GM08714 (cell line): Measurements from ENCODE around the gene KCNAB1.
"Not testable (repeated sequence)": the region's sequence is repeated elsewhere in the genome, so short reads cannot be mapped to it uniquely, and the experiment has no call there.

Experiments
- H3K4me3 ChIP-seq: fragments of 200-500 bp; sonication (Bioruptor generic); 2 replicates; pipeline ENCODE4 v1.5.1; 2014; ENCODE audit warnings: mild to moderate bottlenecking, low read length, inconsistent platforms
- ZNF274 ChIP-seq: IDR thresholded peaks from 2 replicates; pipeline ENCODE4 v1.6.1; 2012; ENCODE audit warnings: mild to moderate bottlenecking, low read depth, low read length

KCNAB1 gene

DNA sequence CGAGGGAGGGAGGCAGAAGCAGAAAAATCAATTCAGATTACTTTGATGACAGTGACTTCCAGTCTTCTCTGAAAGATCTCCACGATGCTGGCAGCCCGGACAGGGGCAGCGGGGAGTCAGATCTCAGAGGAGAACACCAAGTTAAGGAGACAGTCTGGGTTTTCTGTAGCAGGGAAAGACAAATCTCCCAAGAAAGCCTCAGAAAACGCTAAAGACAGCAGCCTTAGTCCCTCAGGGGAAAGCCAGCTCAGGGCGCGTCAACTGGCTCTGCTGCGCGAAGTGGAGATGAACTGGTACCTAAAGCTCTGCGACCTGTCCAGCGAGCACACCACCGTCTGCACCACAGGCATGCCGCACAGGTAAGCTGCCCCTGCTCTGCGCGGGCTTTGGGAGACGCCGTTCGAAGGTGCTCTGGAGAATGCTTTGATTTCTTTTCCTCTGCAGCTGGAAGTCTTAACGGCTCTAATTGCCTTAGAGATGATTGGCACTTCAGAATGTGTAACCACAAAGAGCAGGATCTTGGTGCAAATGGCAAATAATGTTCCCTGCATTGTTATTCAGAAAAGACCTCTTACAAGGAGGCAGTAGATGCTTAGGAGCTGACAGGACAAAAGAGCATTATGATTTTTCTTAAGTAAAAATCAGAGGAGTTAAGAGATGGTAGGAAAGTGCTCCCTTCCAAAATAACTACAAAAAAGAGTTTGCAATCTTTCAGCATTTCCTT, at the start of gene KCNAB1:
Gene KCNAB1, plus strand, starts transcription at position 51 of the 724 bp plus-strand sequence.
- no peak within 1 kb of the TSS for H3K4me3 ChIP-seq
- TF ChIP-seq ZNF274 = no peak

- TF ChIP-seq ZNF274 = no peak
- H3K4me3 ChIP-seq = no peak overlapping the region
Measured at GRCh38 chr3:156071031-156071430, 49.3 kb upstream of the KCNAB1 start.

- H3K4me3 ChIP-seq = not testable (repeated sequence)
Measured at GRCh38 chr3:156072950-156073657, 47.3 kb upstream of the KCNAB1 start.

GRCh38 chr3:156090126-156090525, 30.3 kb upstream of the KCNAB1 start:
- no peak overlapping the region for H3K4me3 ChIP-seq
- TF ChIP-seq ZNF274 = no peak

GRCh38 chr3:156093964-156094363, 26.4 kb upstream of the KCNAB1 start:
- no peak overlapping the region for H3K4me3 ChIP-seq

GRCh38 chr3:156094391-156094790, 26.0 kb upstream of the KCNAB1 start:
- no peak for TF ChIP-seq ZNF274
- H3K4me3 ChIP-seq = no peak overlapping the region

More at GRCh38 chr3:156093964-156094363, 26.4 kb upstream of the KCNAB1 start:
- no peak for TF ChIP-seq ZNF274

DNA sequence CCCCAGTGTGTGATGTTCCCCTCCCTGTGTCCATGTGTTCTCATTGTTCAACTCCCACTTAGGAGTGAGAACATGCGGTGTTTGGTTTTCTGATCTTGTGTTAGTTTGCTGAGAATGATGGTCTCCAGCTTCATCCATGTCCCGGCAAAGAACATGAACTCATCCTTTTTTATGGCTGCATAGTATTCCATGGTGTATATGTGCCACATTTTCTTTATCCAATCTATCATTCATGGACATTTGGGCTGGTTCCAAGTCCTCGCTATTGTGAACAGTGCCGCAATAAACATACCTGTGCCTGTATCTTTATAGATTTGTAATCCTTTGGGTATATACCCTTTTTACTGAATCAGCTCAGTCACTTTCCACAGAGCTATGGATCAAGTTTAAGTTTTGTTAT, 24.7 kb upstream of the KCNAB1 start:
- not testable (repeated sequence) for H3K4me3 ChIP-seq

- no peak for TF ChIP-seq ZNF274
- no peak overlapping the region for H3K4me3 ChIP-seq
Measured at GRCh38 chr3:156098437-156099035, 21.8 kb upstream of the KCNAB1 start.

DNA sequence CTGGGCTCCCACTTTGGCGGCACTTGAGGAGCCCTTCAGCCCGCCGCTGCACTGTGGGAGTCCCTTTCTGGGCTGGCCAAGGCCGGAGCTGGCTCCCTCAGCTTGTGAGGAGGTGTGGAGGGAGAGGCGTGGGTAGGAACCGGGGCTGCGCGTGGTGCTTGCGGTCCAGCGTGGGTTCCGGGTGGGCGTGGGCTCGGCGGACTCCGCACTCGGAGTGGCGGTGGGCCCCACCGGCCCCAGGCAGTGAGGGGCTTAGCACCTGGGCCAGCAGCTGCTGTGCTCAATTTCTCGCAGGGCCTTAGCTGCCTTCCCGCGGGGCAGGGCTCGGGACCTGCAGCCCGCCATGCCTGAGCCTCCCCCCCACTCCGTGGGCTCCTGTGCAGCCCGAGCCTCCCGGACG, 21.0 kb upstream of the KCNAB1 start:
- H3K4me3 ChIP-seq = not testable (repeated sequence)

- not testable (repeated sequence) for H3K4me3 ChIP-seq
Measured at GRCh38 chr3:156099984-156100383, 20.4 kb upstream of the KCNAB1 start.

DNA sequence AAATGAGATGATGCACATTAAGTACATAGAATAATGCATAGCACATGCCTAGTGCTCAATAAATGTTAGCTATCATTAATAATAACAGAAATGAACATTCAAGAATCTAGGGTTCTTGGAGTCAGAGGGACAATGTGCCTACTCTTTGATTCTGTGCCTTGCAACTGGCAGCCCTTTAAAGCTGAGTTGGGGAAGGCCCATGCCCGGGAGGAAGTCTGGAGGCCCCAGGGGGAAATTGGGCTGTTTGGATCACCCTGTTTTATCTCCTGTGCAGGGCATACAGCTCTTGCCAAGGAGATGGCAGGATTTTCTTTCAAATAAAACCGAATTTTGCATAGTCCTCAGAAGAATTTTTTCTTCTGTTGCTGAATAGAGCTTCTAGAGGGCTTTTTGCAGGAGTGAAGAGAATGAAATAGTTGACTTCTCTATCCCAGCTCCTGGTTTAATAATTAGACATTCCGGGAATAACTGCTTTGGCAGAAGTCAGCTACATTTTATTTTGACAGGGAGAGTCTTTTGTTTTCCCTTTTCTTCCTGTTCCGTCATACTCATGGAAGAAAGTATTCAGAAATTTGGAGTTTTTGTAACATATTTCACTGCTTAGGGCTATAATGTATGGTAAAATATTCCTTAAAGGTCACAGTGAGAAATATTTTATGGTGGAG, 18.0 kb upstream of the KCNAB1 start:
- TF ChIP-seq ZNF274 = no peak
- no peak overlapping the region for H3K4me3 ChIP-seq

GRCh38 chr3:156106721-156107373, 13.5 kb upstream of the KCNAB1 start:
- TF ChIP-seq ZNF274 = no peak
- H3K4me3 ChIP-seq = no peak overlapping the region

GRCh38 chr3:156107504-156107903, 12.9 kb upstream of the KCNAB1 start:
- no peak overlapping the region for H3K4me3 ChIP-seq
- no peak for TF ChIP-seq ZNF274

DNA sequence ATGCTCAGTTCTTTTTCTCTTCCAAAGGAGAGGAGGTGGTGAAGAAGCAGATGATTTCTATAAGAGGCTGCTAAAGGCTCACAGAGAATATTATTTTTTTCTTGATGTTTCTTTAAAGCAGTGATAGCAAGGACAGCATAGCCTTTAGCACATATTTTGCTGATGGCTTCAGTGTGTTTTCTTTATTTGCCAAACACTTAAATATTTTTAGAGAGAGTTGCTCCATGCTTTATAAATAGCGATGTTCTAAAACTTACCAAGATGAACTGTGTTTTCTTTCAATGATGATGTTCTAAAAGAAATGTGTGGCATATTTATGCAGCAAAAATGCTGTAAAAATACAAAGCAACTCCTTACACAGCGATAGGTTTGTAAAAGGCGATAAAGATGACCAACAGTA, 11.8 kb upstream of the KCNAB1 start:
- TF ChIP-seq ZNF274 = no peak
- no peak overlapping the region for H3K4me3 ChIP-seq
